ENCODE measurements around the gene AATK. TPM values are rescaled to one million over a fixed set of nuclear protein-coding genes. Genes with fewer than 3 reads are reported as not detected.

Gene AATK
- total RNA-seq: 0.15 and 0.66 TPM in 2 replicates

GRCh38 chr17:81166033-81166492, at the start of gene AATK:
AATK (minus strand) TSS chr17:81166221; CDS start chr17:81165992, 229 bp downstream.

DNA sequence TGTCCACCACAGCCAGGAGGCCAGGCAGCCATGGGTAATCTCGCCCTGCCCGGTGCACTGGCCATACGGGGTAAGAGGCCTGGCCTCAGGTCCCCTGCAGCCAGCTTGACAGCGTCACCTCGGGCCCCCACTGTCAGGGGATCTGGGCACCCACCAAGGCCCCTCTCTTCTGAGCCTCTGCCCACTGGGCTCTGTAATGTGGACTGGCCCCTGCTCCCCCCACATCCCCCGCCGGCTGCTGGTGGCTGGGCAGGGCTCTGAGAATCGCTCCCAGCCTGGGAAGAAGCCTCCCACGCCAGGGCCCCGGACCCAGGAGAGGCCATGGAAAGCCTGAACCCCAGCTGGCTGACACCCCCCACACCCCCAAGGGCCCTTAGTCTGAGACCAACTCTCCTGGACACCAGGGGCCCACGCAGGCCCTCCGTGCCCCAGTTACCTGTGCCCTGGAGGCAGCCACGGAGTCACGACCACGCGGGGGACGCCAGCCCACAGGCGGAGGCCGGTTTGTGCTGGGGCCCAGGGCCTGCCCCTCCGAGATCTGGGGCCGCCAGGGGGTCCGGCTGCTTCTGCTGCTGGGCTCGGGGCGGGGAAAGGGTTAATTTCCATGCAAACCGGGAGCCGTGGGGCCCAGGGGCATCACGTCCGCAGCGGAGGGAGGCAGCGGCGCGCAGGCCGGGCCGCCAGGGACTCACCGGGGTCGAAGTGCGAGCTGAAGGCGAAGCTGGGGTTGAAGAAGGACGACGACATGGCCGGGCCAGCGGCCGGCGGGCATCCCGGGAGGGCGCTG, 582 bp downstream of the AATK start, which contains the start of gene PVALEF:
TSS of gene PVALEF (plus strand) at position 262 of the 787 bp plus-strand sequence. CDS start 15,720 bp downstream, outside the sequence.

Other genes starting within 250 kb of the AATK start
- gene CHMP6, start 174.4 kb downstream of the AATK start, total RNA-seq: 16.0 and 17.7 TPM in 2 replicates
- 28.5 and 48.5 TPM in 2 replicates for gene BAIAP2, start 131.1 kb downstream of the AATK start, total RNA-seq
- not detected in 2 replicates for gene PVALEF, start 714 bp downstream of the AATK start, total RNA-seq
- gene CEP131, start 56.7 kb upstream of the AATK start, total RNA-seq: 9.9 and 10.8 TPM in 2 replicates
- 20.8 and 27.6 TPM in 2 replicates for gene TEPSIN, start 72.8 kb upstream of the AATK start, total RNA-seq
- 27.9 and 52.4 TPM in 2 replicates for gene NDUFAF8, start 73.1 kb upstream of the AATK start, total RNA-seq
- gene SLC38A10, start 129.1 kb upstream of the AATK start, total RNA-seq: 79.4 and 95.6 TPM in 2 replicates
- 7.4 and 7.6 TPM in 2 replicates for gene BAHCC1, start 229.2 kb upstream of the AATK start, total RNA-seq